Tibial nerve (tissue), 4 donors: ENCODE data around the gene SLC38A3.

Experiments
- EP300 ChIP-seq, 2 donors: sonication (generic); formaldehyde crosslinking; IDR thresholded peaks; one replicate each; pipeline ENCODE4 v1.6.1; 2017; ENCODE audit warnings: antibody characterized with exemption in 2 of 2, mild to moderate bottlenecking in 1 of 2
- POLR2A ChIP-seq, 2 donors: fragments of 450-650 bp; IDR thresholded peaks; one replicate each; pipeline ENCODE4 v1.6.1; 2017; ENCODE audit warnings: antibody characterized with exemption in 2 of 2, mild to moderate bottlenecking in 2 of 2, moderate library complexity in 2 of 2
- TF ChIP-seq, protein P1 (sequence below), 5 experiments: fragments of 200-600 bp in 3 of 5; fragments of 450-650 bp in 2 of 5; sonication (generic) in 3 of 5; IDR thresholded peaks; one replicate each; pipeline ENCODE4 v1.5.1; 2016 to 2019; ENCODE audit warnings: antibody characterized with exemption in 5 of 5, mild to moderate bottlenecking in 3 of 5, moderate library complexity in 2 of 5

DNA sequence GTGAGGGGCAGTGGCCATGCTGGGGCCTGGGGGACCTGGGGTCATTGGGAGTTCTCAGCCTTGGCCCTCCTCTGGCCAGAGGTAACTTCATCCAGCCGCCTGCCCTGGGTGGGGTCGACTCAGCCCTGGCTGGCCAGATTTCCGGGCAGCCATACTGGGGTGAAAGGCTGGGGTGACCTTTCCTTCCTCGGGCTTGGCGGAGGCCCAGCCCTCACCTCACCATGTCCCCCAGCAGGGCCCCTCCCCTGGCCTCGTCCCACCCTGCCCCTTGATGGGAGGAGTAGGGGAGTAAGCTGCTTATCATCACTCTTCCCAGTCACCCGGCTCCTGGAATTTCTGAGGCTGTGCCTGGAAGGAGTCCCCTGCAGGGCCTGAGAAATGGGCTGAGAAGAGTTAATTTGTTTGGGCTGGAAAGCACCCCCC, 44.5 kb upstream of the SLC38A3 start:
- TF ChIP-seq, protein P1, sequence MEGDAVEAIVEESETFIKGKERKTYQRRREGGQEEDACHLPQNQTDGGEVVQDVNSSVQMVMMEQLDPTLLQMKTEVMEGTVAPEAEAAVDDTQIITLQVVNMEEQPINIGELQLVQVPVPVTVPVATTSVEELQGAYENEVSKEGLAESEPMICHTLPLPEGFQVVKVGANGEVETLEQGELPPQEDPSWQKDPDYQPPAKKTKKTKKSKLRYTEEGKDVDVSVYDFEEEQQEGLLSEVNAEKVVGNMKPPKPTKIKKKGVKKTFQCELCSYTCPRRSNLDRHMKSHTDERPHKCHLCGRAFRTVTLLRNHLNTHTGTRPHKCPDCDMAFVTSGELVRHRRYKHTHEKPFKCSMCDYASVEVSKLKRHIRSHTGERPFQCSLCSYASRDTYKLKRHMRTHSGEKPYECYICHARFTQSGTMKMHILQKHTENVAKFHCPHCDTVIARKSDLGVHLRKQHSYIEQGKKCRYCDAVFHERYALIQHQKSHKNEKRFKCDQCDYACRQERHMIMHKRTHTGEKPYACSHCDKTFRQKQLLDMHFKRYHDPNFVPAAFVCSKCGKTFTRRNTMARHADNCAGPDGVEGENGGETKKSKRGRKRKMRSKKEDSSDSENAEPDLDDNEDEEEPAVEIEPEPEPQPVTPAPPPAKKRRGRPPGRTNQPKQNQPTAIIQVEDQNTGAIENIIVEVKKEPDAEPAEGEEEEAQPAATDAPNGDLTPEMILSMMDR (IDR thresholded peaks at IDR 0.05), result no peak
- TF ChIP-seq POLR2A (IDR thresholded peaks at IDR 0.05), result no peak
- TF ChIP-seq EP300 (IDR thresholded peaks at IDR 0.05), result no peak
